Measurements from ENCODE around the gene RNASE1.
"Not testable (repeated sequence)": the region's sequence is repeated elsewhere in the genome, so short reads cannot be mapped to it uniquely, and the experiment has no call there.

Gene RNASE1

GRCh38 chr14:20802341-20803084, at the start of gene RNASE1:
TSS of gene RNASE1 (minus strand) at chr14:20802844. CDS start at chr14:20802068, 776 bp downstream.
- no peak for DNase-seq

GRCh38 chr14:20848955-20849570, 46.4 kb upstream of the RNASE1 start:
- DNase-seq: no peak

DNA sequence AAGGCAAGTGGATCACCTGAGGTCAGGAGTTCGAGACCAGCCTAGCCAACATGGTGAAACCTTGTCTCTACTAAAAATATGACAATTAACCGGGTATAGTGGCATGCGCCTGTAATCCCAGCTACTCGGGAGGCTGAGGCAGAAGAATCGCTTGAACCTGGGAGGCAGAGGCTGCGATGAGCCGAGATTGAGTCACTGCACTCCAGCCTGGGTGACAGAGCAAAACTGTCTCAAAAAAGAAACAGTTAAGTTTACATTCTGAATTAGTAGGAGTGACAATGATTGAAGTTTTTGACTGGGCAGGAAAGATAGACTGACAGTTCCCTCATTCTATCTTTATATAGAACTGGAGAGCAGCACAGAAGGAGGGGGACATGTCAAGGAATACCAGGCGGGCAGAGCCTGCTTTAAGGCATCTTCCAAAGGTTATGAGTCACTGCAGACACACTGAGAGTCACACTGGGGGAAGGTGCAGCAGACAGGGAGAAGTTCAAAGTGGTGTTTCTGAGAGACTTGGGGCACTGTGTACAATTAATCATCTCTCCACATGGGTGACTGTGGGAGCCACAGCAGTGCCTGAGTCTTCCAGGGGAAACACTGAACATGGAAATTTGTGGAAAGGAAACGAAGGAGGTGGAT, 45.8 kb upstream of the RNASE1 start:
- no peak for DNase-seq

- no peak for DNase-seq
Measured at GRCh38 chr14:20846560-20846959, 43.9 kb upstream of the RNASE1 start.

DNA sequence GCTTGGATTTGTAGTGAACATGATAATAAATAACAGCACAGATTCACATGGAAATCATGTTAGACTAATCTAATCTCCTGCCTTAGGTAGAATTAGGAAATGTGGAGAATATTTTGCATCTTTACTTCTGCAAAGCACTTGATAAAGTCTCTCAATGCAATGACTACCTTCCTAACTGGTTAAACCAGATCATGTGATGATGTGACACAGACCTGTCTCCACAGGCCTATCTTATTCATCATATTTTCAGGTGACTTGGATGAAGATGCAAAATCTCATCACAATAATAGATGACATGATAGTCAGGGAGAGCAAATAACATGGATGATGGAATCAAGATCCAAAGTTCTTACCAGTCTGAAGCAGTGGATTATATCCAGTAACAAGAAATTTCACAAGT, 38.5 kb upstream of the RNASE1 start:
- DNase-seq: no peak

GRCh38 chr14:20837831-20838230, 35.2 kb upstream of the RNASE1 start:
- no peak for DNase-seq

GRCh38 chr14:20836668-20837338, 34.2 kb upstream of the RNASE1 start:
- no peak for DNase-seq

GRCh38 chr14:20834899-20835298, 32.3 kb upstream of the RNASE1 start:
- no peak for DNase-seq

- DNase-seq: no peak
Measured at GRCh38 chr14:20830831-20831230, 28.2 kb upstream of the RNASE1 start.

DNA sequence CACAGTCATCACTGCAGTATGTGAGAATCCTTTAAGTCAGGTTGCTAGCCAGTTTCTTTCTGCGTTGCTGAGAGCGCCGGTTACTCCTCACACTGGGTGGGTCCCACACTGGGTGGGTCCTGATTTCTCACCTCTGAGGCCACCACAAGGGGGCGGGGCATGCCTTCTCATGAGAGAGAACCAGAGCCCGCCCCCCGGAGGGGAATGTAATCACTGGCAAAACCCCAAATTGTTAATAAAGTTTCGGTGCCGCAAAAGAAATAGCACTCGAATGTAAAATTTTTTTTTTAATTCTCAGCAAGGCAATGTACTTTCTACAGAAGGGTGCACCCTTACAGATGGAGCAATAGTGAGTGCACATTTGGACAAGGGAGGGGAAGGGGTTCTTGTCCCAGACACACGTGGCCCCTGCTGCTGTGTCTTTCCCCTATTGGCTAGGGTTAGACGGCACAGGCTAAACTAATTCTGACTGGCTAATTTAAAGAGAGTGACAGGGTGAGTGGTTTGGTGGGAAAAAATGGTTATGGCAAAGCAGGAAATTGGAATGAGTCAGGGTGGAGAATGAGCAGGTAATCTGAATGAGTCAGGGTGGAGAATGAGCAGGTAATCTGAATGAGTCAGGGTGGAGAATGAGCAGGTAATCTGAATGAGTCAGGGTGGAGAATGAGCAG, 25.5 kb upstream of the RNASE1 start:
- not testable (repeated sequence) for DNase-seq

GRCh38 chr14:20827326-20827725, 24.7 kb upstream of the RNASE1 start:
- no peak for DNase-seq

GRCh38 chr14:20826666-20827065, 24.0 kb upstream of the RNASE1 start:
- not testable (repeated sequence) for DNase-seq

- no peak for DNase-seq
Measured at GRCh38 chr14:20823859-20824258, 21.2 kb upstream of the RNASE1 start.

- not testable (repeated sequence) for DNase-seq
Measured at GRCh38 chr14:20821521-20822108, 19.0 kb upstream of the RNASE1 start.

- DNase-seq: no peak
Measured at GRCh38 chr14:20820063-20820904, 17.6 kb upstream of the RNASE1 start.

DNA sequence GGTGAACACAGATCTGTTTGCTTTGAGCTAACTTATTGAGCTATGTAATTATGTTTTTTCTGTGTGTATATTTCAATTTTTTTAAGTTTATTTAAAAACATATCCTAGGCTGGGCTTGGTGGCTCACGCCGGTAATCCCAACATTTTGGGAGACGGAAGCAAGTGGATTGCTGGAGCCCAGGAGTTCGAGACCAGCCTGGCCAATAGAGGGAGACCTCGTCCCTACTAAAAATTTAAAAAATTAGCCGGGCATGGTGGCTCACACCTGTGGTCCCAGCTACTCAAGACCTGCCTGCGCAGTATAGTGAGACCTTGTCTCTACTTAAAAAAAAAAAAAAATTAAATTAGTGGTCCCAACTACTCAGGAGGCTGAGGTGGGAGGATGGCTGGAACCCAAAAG, 16.2 kb upstream of the RNASE1 start:
- no peak for DNase-seq

DNA sequence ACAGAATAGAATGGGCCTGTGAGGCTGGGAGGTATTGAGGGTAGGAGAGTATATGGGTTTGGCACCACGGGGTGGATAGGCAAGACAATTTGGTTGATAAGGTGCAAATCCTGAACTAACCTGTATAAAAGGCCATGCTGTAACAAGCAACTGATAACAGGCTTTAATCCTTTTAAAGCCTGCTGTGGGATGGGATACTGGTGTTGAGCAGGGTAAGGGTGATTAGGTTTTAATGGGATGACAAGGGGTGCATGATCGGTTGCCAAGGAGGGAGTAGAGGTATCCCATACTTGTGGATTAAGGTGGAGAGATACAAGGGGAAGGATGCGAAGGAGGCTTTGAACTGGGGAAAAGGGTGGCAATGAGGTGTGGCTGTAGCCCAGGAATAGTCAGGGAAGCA, 13.3 kb upstream of the RNASE1 start:
- DNase-seq: not testable (repeated sequence)

DNA sequence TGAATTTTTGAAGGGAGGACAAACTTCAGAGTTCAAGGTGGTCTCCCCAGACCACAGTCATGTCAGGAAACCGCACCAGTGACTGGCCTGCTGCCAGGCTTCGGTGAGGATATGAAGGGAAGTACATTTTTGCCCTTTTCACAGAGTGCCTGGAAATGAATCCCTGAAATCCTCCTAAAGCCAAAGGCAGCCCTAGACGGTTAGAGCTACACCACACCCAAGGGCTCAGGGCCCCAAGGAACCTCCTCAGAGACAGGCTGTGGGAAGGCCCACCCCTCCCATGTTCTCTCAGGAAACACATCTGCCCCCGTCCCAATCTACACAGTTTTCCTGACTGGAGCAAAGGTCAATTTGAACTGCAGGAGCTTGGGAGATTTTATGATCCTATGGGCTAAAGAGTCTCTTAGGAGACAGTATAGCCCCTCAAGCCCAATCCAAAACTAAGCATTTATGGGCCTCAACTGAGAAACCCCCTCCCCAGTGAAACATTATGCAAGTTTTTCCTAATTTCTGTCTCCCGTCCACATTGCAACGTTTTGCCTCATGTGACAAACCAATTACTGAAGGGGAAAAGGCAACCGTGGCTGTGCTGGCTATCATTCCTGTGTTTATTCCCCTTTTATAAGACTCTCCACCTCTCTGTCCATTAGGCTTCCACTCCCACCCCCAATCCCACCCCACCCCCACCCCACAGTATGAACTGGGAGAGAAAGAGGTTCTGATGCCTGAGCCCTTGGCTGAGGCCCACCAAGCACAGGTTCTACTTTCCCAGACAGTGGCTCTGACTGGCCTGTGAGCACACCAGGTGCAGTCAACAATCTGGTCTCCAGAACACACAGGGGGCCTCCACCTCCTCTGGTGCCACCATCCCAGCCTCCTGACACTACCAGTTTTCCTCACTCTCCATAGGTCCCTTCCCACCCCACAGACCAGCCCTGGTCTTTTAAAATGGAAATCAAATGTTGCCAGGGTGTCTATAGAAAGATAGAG, 9.6 kb upstream of the RNASE1 start:
- no peak for DNase-seq

- no peak for DNase-seq
Measured at GRCh38 chr14:20809917-20810316, 7.3 kb upstream of the RNASE1 start.

DNA sequence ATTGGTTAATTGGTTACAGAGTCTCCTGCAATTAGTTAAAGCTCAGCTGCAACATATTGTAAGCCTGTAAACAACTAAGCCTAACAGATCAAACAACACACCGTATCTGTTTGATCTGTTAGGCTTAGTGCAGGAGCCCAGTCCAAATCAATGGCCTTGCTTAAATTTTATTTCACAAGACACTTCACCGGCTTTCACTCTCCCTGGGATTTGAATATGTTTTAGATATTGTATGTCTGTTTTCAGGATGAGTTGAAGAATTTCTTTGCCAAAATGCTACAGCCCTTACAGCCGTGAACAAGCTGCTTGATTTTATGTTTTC, 5.5 kb upstream of the RNASE1 start:
- no peak for DNase-seq

Measured in CD4-positive, alpha-beta T cell treated with Interleukin-17A for 1 hour (primary cell).